ENCODE results near the gene LDHAL6B. TPM values are rescaled to one million over a fixed set of nuclear protein-coding genes. Genes with fewer than 3 reads are reported as not detected.
"Not testable (repeated sequence)": the region's sequence is repeated elsewhere in the genome, so short reads cannot be mapped to it uniquely, and the experiment has no call there.

LDHAL6B gene
- polyA plus RNA-seq = 0.57 TPM
- long read RNA-seq, donor 1 = 0 reads
- long read RNA-seq, donor 2 = 0 reads
- long read RNA-seq, donor 3 = 0 reads
- long read RNA-seq, donor 4 = 0 reads
- long read RNA-seq, donor 5 = 0 reads
- long read RNA-seq, donor 6 = 0 reads
- long read RNA-seq, donor 7 = 0 reads
- long read RNA-seq, donor 8, partial matches to known transcripts = 7 of 7 reads
- long read RNA-seq, donor 8, other reads (novel, unspliced or antisense) = 0 of 7 reads
- long read RNA-seq, donor 9 = 0 reads
- long read RNA-seq, donor 10 = 0 reads
- long read RNA-seq, donor 11 = 0 reads

DNA sequence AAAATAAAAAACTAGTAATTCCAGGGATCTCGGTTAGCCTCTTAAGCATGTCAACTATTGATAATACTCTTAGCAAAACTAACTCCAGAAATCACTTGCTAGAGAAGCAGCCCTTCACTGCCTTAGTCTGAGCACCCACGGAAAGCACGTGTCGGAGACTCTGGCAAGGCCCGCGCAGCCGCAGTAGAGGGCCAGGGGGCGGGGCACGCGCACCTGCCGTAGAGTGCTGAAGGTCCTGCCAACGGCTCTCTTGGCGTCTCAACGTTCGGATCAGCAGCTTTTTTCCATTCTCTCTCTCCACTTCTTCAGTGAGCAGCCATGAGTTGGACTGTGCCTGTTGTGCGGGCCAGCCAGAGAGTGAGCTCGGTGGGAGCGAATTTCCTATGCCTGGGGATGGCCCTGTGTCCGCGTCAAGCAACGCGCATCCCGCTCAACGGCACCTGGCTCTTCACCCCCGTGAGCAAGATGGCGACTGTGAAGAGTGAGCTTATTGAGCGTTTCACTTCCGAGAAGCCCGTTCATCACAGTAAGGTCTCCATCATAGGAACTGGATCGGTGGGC is at the start of gene LDHAL6B:
Gene LDHAL6B (plus strand): TSS at position 221 of the 561 bp plus-strand sequence. CDS start 98 bp downstream, at position 319.
- no peak for DNase-seq
- Histone ChIP-seq H3K27me3 (ENCODE audit: control insufficient read depth, insufficient read depth, low read length) (no peaks in the 10 kb centered on the region), H3K27ac (ENCODE audit: low read length) (no peak within 1 kb of the TSS), H3K4me3 (ENCODE audit: low read length) (no peak within 1 kb of the TSS), H3K9me3 (ENCODE audit: control insufficient read depth, low read depth, low read length) (peaks cover 2% of the 10 kb centered on the region), H3K4me1 (ENCODE audit: control insufficient read depth, insufficient read depth, low read length) (no peaks in the 10 kb centered on the region), H3K36me3 (ENCODE audit: control insufficient read depth, insufficient read depth, low read length) (peaks cover 68% of the 10 kb centered on the region)
- WGBS (ENCODE audit: insufficient coverage, low lambda C conversion rate) = 95% methylated on average over 4 of the region's 30 CpGs

- H3K9me3 ChIP-seq (ENCODE audit: control insufficient read depth, low read depth, low read length) = no peaks in the 10 kb centered on the region
- no peak overlapping the region for H3K27ac ChIP-seq (ENCODE audit: low read length)
- no peak overlapping the region for H3K4me3 ChIP-seq (ENCODE audit: low read length)
- 67% methylated on average over 2 of the region's 5 CpGs for WGBS (ENCODE audit: insufficient coverage, low lambda C conversion rate)
- no peaks in the 10 kb centered on the region for H3K4me1 ChIP-seq (ENCODE audit: control insufficient read depth, insufficient read depth, low read length)
- no peak for DNase-seq
- no peaks in the 10 kb centered on the region for H3K27me3 ChIP-seq (ENCODE audit: control insufficient read depth, insufficient read depth, low read length)
- peaks cover 86% of the 10 kb centered on the region for H3K36me3 ChIP-seq (ENCODE audit: control insufficient read depth, insufficient read depth, low read length)
Observed at GRCh38 chr15:59157396-59157795, 49.2 kb upstream of the LDHAL6B start.

GRCh38 chr15:59157840-59158700 is 48.6 kb upstream of the LDHAL6B start:
- Histone ChIP-seq H3K36me3 (ENCODE audit: control insufficient read depth, insufficient read depth, low read length) (peaks cover 85% of the 10 kb centered on the region), H3K27ac (ENCODE audit: low read length) (no peak overlapping the region), H3K4me3 (ENCODE audit: low read length) (no peak overlapping the region), H3K9me3 (ENCODE audit: control insufficient read depth, low read depth, low read length) (no peaks in the 10 kb centered on the region), H3K4me1 (ENCODE audit: control insufficient read depth, insufficient read depth, low read length) (peaks cover 3% of the 10 kb centered on the region), H3K27me3 (ENCODE audit: control insufficient read depth, insufficient read depth, low read length) (no peaks in the 10 kb centered on the region)
- WGBS (ENCODE audit: insufficient coverage, low lambda C conversion rate) = 100% methylated on average over 2 of the region's 9 CpGs
- no peak for DNase-seq

DNA sequence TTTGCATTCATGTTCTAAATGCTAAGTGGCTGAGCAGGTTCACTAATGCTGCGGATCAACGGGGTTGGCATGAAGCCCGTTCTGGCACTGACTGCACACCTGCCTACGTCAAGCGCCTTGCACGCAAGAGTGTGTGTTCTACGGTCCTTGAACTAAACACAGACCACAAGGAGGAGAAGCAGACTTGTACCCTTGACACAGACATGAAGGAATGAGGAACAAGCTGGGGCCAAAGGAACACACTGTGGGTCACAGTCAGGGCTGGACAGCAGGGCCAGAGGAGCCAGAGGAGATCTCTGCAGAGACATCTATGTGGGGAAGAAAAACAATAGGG is 48.0 kb upstream of the LDHAL6B start:
- DNase-seq = no peak
- no peaks in the 10 kb centered on the region for H3K27me3 ChIP-seq (ENCODE audit: control insufficient read depth, insufficient read depth, low read length)
- no peak overlapping the region for H3K27ac ChIP-seq (ENCODE audit: low read length)
- H3K36me3 ChIP-seq (ENCODE audit: control insufficient read depth, insufficient read depth, low read length) = peaks cover 79% of the 10 kb centered on the region
- no peaks in the 10 kb centered on the region for H3K9me3 ChIP-seq (ENCODE audit: control insufficient read depth, low read depth, low read length)
- peaks cover 6% of the 10 kb centered on the region for H3K4me1 ChIP-seq (ENCODE audit: control insufficient read depth, insufficient read depth, low read length)
- no peak overlapping the region for H3K4me3 ChIP-seq (ENCODE audit: low read length)
- no CpG with 5 or more reads among the region's 7 CpGs for WGBS (ENCODE audit: insufficient coverage, low lambda C conversion rate)

GRCh38 chr15:59159210-59159609 is 47.4 kb upstream of the LDHAL6B start:
- WGBS (ENCODE audit: insufficient coverage, low lambda C conversion rate) = no CpG with 5 or more reads among the region's 9 CpGs
- DNase-seq = no peak
- Histone ChIP-seq H3K27ac (ENCODE audit: low read length) (no peak overlapping the region), H3K27me3 (ENCODE audit: control insufficient read depth, insufficient read depth, low read length) (no peaks in the 10 kb centered on the region), H3K4me3 (ENCODE audit: low read length) (no peak overlapping the region), H3K9me3 (ENCODE audit: control insufficient read depth, low read depth, low read length) (no peaks in the 10 kb centered on the region), H3K4me1 (ENCODE audit: control insufficient read depth, insufficient read depth, low read length) (peaks cover 9% of the 10 kb centered on the region), H3K36me3 (ENCODE audit: control insufficient read depth, insufficient read depth, low read length) (peaks cover 74% of the 10 kb centered on the region)

GRCh38 chr15:59160880-59161593 is 45.6 kb upstream of the LDHAL6B start:
- H3K9me3 ChIP-seq (ENCODE audit: control insufficient read depth, low read depth, low read length) = no peaks in the 10 kb centered on the region
- H3K27ac ChIP-seq (ENCODE audit: low read length) = no peak overlapping the region
- no peaks in the 10 kb centered on the region for H3K27me3 ChIP-seq (ENCODE audit: control insufficient read depth, insufficient read depth, low read length)
- peaks cover 17% of the 10 kb centered on the region for H3K4me1 ChIP-seq (ENCODE audit: control insufficient read depth, insufficient read depth, low read length)
- H3K36me3 ChIP-seq (ENCODE audit: control insufficient read depth, insufficient read depth, low read length) = peaks cover 67% of the 10 kb centered on the region
- H3K4me3 ChIP-seq (ENCODE audit: low read length) = no peak overlapping the region
- DNase-seq = no peak
- no CpG with 5 or more reads among the region's 23 CpGs for WGBS (ENCODE audit: insufficient coverage, low lambda C conversion rate)

- WGBS (ENCODE audit: insufficient coverage, low lambda C conversion rate) = 100% methylated on average over 2 of the region's 8 CpGs
- H3K27me3 ChIP-seq (ENCODE audit: control insufficient read depth, insufficient read depth, low read length); H3K4me3 ChIP-seq (ENCODE audit: low read length); DNase-seq; H3K9me3 ChIP-seq (ENCODE audit: control insufficient read depth, low read depth, low read length); H3K27ac ChIP-seq (ENCODE audit: low read length): not testable (repeated sequence)
- H3K36me3 ChIP-seq (ENCODE audit: control insufficient read depth, insufficient read depth, low read length) = peaks cover 64% of the 10 kb centered on the region
- H3K4me1 ChIP-seq (ENCODE audit: control insufficient read depth, insufficient read depth, low read length) = peaks cover 26% of the 10 kb centered on the region
Observed at GRCh38 chr15:59162080-59162479, 44.6 kb upstream of the LDHAL6B start.

DNA sequence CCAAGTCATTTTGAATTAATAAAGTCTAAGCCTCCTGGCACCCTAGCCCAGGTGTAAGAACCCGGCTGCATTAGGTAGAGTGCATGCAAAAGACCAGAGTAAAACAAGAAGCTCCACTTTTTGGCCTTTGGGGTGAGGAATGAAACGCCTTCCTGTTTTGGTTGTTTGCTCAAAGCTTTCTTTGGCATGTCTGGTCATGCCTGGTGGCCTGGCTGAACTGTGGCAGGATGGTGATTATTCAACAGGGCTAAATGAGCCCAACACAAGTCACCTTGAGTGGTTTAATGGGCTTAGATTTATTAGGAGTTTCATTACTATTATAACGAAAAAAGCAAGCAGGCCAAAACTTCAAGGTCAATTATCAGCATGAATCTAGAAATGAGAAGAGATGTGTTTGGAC is 40.9 kb upstream of the LDHAL6B start:
- Histone ChIP-seq H3K4me3 (ENCODE audit: low read length) (no peak overlapping the region), H3K27ac (ENCODE audit: low read length) (peak overlapping the region; percentile 86), H3K27me3 (ENCODE audit: control insufficient read depth, insufficient read depth, low read length) (no peaks in the 10 kb centered on the region), H3K36me3 (ENCODE audit: control insufficient read depth, insufficient read depth, low read length) (peaks cover 40% of the 10 kb centered on the region), H3K9me3 (ENCODE audit: control insufficient read depth, low read depth, low read length) (no peaks in the 10 kb centered on the region), H3K4me1 (ENCODE audit: control insufficient read depth, insufficient read depth, low read length) (peaks cover 26% of the 10 kb centered on the region)
- no peak for DNase-seq
- 20% methylated on average over 1 of the region's 3 CpGs for WGBS (ENCODE audit: insufficient coverage, low lambda C conversion rate)

GRCh38 chr15:59166166-59166565 is 40.5 kb upstream of the LDHAL6B start:
- H3K27me3 ChIP-seq (ENCODE audit: control insufficient read depth, insufficient read depth, low read length) = no peaks in the 10 kb centered on the region
- no peak overlapping the region for H3K4me3 ChIP-seq (ENCODE audit: low read length)
- H3K4me1 ChIP-seq (ENCODE audit: control insufficient read depth, insufficient read depth, low read length) = peaks cover 26% of the 10 kb centered on the region
- peak overlapping the region; percentile 86 for H3K27ac ChIP-seq (ENCODE audit: low read length)
- peaks cover 40% of the 10 kb centered on the region for H3K36me3 ChIP-seq (ENCODE audit: control insufficient read depth, insufficient read depth, low read length)
- WGBS (ENCODE audit: insufficient coverage, low lambda C conversion rate) = 33% methylated on average over 2 of the region's 4 CpGs
- no peaks in the 10 kb centered on the region for H3K9me3 ChIP-seq (ENCODE audit: control insufficient read depth, low read depth, low read length)
- DNase-seq = peak; percentile 48 to 75

GRCh38 chr15:59166601-59167265 is 39.9 kb upstream of the LDHAL6B start:
- no CpG with 5 or more reads among the region's 11 CpGs for WGBS (ENCODE audit: insufficient coverage, low lambda C conversion rate)

More at GRCh38 chr15:59166601-59167265, 39.9 kb upstream of the LDHAL6B start:
- DNase-seq = no peak
- H3K27me3 ChIP-seq (ENCODE audit: control insufficient read depth, insufficient read depth, low read length) = no peaks in the 10 kb centered on the region
- no peaks in the 10 kb centered on the region for H3K9me3 ChIP-seq (ENCODE audit: control insufficient read depth, low read depth, low read length)
- peak overlapping the region; percentile 86 for H3K27ac ChIP-seq (ENCODE audit: low read length)
- no peak overlapping the region for H3K4me3 ChIP-seq (ENCODE audit: low read length)
- H3K36me3 ChIP-seq (ENCODE audit: control insufficient read depth, insufficient read depth, low read length) = peaks cover 40% of the 10 kb centered on the region
- H3K4me1 ChIP-seq (ENCODE audit: control insufficient read depth, insufficient read depth, low read length) = peaks cover 26% of the 10 kb centered on the region
